ENCODE results near the gene DEFB119.

DNA sequence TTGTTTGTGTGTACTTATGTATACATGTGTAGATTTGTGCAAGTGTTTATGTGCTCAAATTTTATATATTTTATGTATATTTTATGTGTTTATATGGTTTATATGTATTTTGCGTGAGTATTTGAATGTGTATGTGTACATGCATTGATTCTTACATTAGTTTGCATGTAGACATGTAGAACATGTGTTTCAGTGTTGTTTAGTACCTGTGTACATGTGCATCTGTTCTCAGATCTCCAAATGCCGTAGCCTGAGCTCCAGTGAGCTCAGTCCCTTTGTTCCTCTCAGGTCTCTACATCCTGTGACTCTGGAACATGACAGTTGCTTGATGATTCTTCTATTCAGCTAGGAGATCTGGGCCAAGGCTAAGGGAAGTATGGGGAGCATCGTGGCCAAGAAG lies 4.5 kb upstream of the DEFB119 start:
- TF ChIP-seq, protein P1, sequence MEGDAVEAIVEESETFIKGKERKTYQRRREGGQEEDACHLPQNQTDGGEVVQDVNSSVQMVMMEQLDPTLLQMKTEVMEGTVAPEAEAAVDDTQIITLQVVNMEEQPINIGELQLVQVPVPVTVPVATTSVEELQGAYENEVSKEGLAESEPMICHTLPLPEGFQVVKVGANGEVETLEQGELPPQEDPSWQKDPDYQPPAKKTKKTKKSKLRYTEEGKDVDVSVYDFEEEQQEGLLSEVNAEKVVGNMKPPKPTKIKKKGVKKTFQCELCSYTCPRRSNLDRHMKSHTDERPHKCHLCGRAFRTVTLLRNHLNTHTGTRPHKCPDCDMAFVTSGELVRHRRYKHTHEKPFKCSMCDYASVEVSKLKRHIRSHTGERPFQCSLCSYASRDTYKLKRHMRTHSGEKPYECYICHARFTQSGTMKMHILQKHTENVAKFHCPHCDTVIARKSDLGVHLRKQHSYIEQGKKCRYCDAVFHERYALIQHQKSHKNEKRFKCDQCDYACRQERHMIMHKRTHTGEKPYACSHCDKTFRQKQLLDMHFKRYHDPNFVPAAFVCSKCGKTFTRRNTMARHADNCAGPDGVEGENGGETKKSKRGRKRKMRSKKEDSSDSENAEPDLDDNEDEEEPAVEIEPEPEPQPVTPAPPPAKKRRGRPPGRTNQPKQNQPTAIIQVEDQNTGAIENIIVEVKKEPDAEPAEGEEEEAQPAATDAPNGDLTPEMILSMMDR (IDR thresholded peaks at IDR 0.05), result no peak
- TF ChIP-seq POLR2A (IDR thresholded peaks at IDR 0.05), result no peak
